ENCODE measurements around the gene NAT9. TPM values are rescaled to one million over a fixed set of nuclear protein-coding genes. Genes with fewer than 3 reads are reported as not detected.

Gene NAT9
- total RNA-seq, 4 donors from 2014 or later: 18.3 to 34.4 (median 27.6) TPM

- Histone ChIP-seq H3K27ac (no peak overlapping the region), H3K36me3 (peaks cover 0 to 14% (median 6%) of the 10 kb centered on the region in 4 donors), H3K4me3 (no peak overlapping the region), H3K9me3 (no peaks in the 10 kb centered on the region), H3K4me1 (peaks cover 10 to 26% (median 20%) of the 10 kb centered on the region in 4 donors), H3K27me3 (no peaks in the 10 kb centered on the region)
- in situ Hi-C loops (cut with MboI; ENCODE audit: low pct_ligation_motif_present in 1 of 4, low pct_unique_long_range_greater_than_20kb in 1 of 4, low sequenced_read_pairs in 3 of 4) (no loop called here), intact Hi-C loops (cut with DNase I; ENCODE audit: low total_unique reads) (no loop called here)
- WGBS, 2 donors (ENCODE audit: low coverage in 1 of 2): 41 to 83% methylated on average over 4 to 6 of the region's 6 CpGs
- DNase-seq: no peak
- TF ChIP-seq CTCF (IDR thresholded peaks at IDR 0.05) (no peak), POLR2AphosphoS5 (IDR thresholded peaks at IDR 0.05) (no peak)
Observed at GRCh38 chr17:74773871-74774286, 2.3 kb downstream of the NAT9 start.

GRCh38 chr17:74773414-74773813, 2.7 kb downstream of the NAT9 start:
- Histone ChIP-seq H3K4me3 (no peak overlapping the region), H3K36me3 (peaks cover 0 to 17% (median 6%) of the 10 kb centered on the region in 4 donors), H3K27ac (no peak overlapping the region), H3K4me1 (peaks cover 10 to 28% (median 20%) of the 10 kb centered on the region in 4 donors), H3K9me3 (no peaks in the 10 kb centered on the region), H3K27me3 (no peaks in the 10 kb centered on the region)
- 83% methylated on average over 6 of the region's 6 CpGs; no CpG with 5 or more reads in 1 of the 2 donors for WGBS, 2 donors (ENCODE audit: low coverage in 1 of 2)
- DNase-seq: no peak
- intact Hi-C loops (cut with DNase I; ENCODE audit: low total_unique reads) (no loop called here), in situ Hi-C loops (cut with MboI; ENCODE audit: low pct_ligation_motif_present in 1 of 4, low pct_unique_long_range_greater_than_20kb in 1 of 4, low sequenced_read_pairs in 3 of 4) (no loop called here)
- no peak for TF ChIP-seq POLR2AphosphoS5 (IDR thresholded peaks at IDR 0.05)
- no peak for TF ChIP-seq EP300 (IDR thresholded peaks at IDR 0.05; ENCODE audit: low read depth)
- no peak for TF ChIP-seq POLR2A (IDR thresholded peaks at IDR 0.05)
- TF ChIP-seq CTCF (IDR thresholded peaks at IDR 0.05): no peak

- intact Hi-C loops (cut with DNase I; ENCODE audit: low total_unique reads) (no loop called here), in situ Hi-C loops (cut with MboI; ENCODE audit: low pct_ligation_motif_present in 1 of 4, low pct_unique_long_range_greater_than_20kb in 1 of 4, low sequenced_read_pairs in 3 of 4) (no loop called here)
- no peak for TF ChIP-seq POLR2AphosphoS5 (IDR thresholded peaks at IDR 0.05)
- no peak for TF ChIP-seq POLR2A (IDR thresholded peaks at IDR 0.05)
- no peak for TF ChIP-seq CTCF (IDR thresholded peaks at IDR 0.05)
- no peak for TF ChIP-seq EP300 (IDR thresholded peaks at IDR 0.05; ENCODE audit: low read depth)
- peaks cover 8 to 32% (median 16%) of the 10 kb centered on the region in 4 donors for H3K4me1 ChIP-seq
- H3K9me3 ChIP-seq: no peaks in the 10 kb centered on the region
- no peak for DNase-seq
- WGBS, 2 donors (ENCODE audit: low coverage in 1 of 2): 88% methylated on average over 13 of the region's 13 CpGs; no CpG with 5 or more reads in 1 of the 2 donors
- H3K27ac ChIP-seq: no peak overlapping the region
- peaks cover 0 to 18% (median 9%) of the 10 kb centered on the region in 4 donors for H3K36me3 ChIP-seq
- no peaks in the 10 kb centered on the region for H3K27me3 ChIP-seq
- no peak overlapping the region for H3K4me3 ChIP-seq
Observed at GRCh38 chr17:74772053-74772452, 4.1 kb downstream of the NAT9 start.

GRCh38 chr17:74771319-74771914, 4.7 kb downstream of the NAT9 start:
- H3K4me1 ChIP-seq: peaks cover 5 to 28% (median 12%) of the 10 kb centered on the region in 4 donors

More at GRCh38 chr17:74771319-74771914, 4.7 kb downstream of the NAT9 start:
- TF ChIP-seq POLR2A (IDR thresholded peaks at IDR 0.05) (no peak), EP300 (IDR thresholded peaks at IDR 0.05; ENCODE audit: low read depth) (no peak), CTCF (IDR thresholded peaks at IDR 0.05) (no peak), POLR2AphosphoS5 (IDR thresholded peaks at IDR 0.05) (no peak)
- Histone ChIP-seq H3K27ac (no peak overlapping the region), H3K4me3 (no peak overlapping the region), H3K36me3 (peaks cover 0 to 22% (median 9%) of the 10 kb centered on the region in 4 donors), H3K27me3 (no peaks in the 10 kb centered on the region), H3K9me3 (no peaks in the 10 kb centered on the region)
- in situ Hi-C loops (cut with MboI; ENCODE audit: low pct_ligation_motif_present in 1 of 4, low pct_unique_long_range_greater_than_20kb in 1 of 4, low sequenced_read_pairs in 3 of 4) (no loop called here), intact Hi-C loops (cut with DNase I; ENCODE audit: low total_unique reads) (no loop called here)
- 78% methylated on average over 8 of the region's 9 CpGs; no CpG with 5 or more reads in 1 of the 2 donors for WGBS, 2 donors (ENCODE audit: low coverage in 1 of 2)
- no peak for DNase-seq
